Measurements from ENCODE around the gene OPN1LW. TPM values are rescaled to one million over a fixed set of nuclear protein-coding genes. Genes with fewer than 3 reads are reported as not detected.

The OPN1LW gene
- total RNA-seq, 4 donors from 2014 or later, result not detected

GRCh38 chrX:154132366-154132765 lies 11.7 kb upstream of the OPN1LW start:
- no peak for TF ChIP-seq CTCF (IDR thresholded peaks at IDR 0.05)
- no peak for ATAC-seq (ENCODE audit: low FRiP score)
- DNase-seq (ENCODE audit: low spot score), result no peak

GRCh38 chrX:154135458-154136229 lies 8.4 kb upstream of the OPN1LW start:
- no peak for TF ChIP-seq CTCF (IDR thresholded peaks at IDR 0.05)
- DNase-seq (ENCODE audit: low spot score) (no peak), ATAC-seq (ENCODE audit: low FRiP score) (no peak)

GRCh38 chrX:154136627-154137161 lies 7.3 kb upstream of the OPN1LW start:
- DNase-seq (ENCODE audit: low spot score) (peak; percentile 46), ATAC-seq (ENCODE audit: low FRiP score) (peak; percentile 84)
- TF ChIP-seq CTCF (IDR thresholded peaks at IDR 0.05), result peak in 1 of 3 donors; percentile 71

- TF ChIP-seq CTCF (IDR thresholded peaks at IDR 0.05), result no peak
These were observed 5.2 kb upstream of the OPN1LW start for GRCh38 chrX:154138857-154139256.

GRCh38 chrX:154140206-154140605 lies 3.8 kb upstream of the OPN1LW start:
- ATAC-seq (ENCODE audit: low FRiP score) (no peak), DNase-seq (ENCODE audit: low spot score) (no peak)
- no peak for TF ChIP-seq CTCF (IDR thresholded peaks at IDR 0.05)

More at GRCh38 chrX:154138857-154139256, 5.2 kb upstream of the OPN1LW start:
- DNase-seq (ENCODE audit: low spot score) (no peak), ATAC-seq (ENCODE audit: low FRiP score) (no peak)

GRCh38 chrX:154140742-154141141 lies 3.3 kb upstream of the OPN1LW start:
- no peak for TF ChIP-seq CTCF (IDR thresholded peaks at IDR 0.05)
- DNase-seq (ENCODE audit: low spot score) (no peak), ATAC-seq (ENCODE audit: low FRiP score) (no peak)

GRCh38 chrX:154142386-154142785 lies 1.7 kb upstream of the OPN1LW start:
- no peak for DNase-seq (ENCODE audit: low spot score)
- TF ChIP-seq CTCF (IDR thresholded peaks at IDR 0.05), result no peak
- ATAC-seq (ENCODE audit: low FRiP score), result no peak
